Skeletal muscle satellite cell (primary cell): Measurements from ENCODE around the gene PTPRQ.

Experiments used
- H3K27me3 ChIP-seq: 2 replicates; pipeline ENCODE4 v1.7.0; 2013; ENCODE audit warnings: low read length; ENCODE audit not compliant: control insufficient read depth, insufficient read depth
- H3K36me3 ChIP-seq: 2 replicates; pipeline ENCODE4 v1.7.0; 2013; ENCODE audit warnings: mild to moderate bottlenecking, control low read depth, low read length; ENCODE audit not compliant: insufficient read depth
- H3K4me1 ChIP-seq: 2 replicates; pipeline ENCODE4 v1.7.0; 2013; ENCODE audit warnings: low read length; ENCODE audit not compliant: control insufficient read depth, insufficient read depth
- H3K4me2 ChIP-seq: 2 replicates; pipeline ENCODE4 v1.7.0; 2013; ENCODE audit warnings: mild to moderate bottlenecking, low read length
- H3K4me3 ChIP-seq: 2 replicates; pipeline ENCODE4 v1.7.0; 2013; ENCODE audit warnings: low read length
- H3K9ac ChIP-seq: 2 replicates; pipeline ENCODE4 v1.7.0; 2013; ENCODE audit warnings: mild to moderate bottlenecking, low read depth, low read length, moderate library complexity
- H3K9me3 ChIP-seq: replicated peaks from 2 replicates; pipeline ENCODE4 v1.7.0; 2013; ENCODE audit warnings: mild to moderate bottlenecking, control low read depth, low read length

Gene PTPRQ

GRCh38 chr12:80513211-80513610 is 69.2 kb downstream of the PTPRQ start:
- H3K9me3 ChIP-seq: peaks cover 6% of the 10 kb centered on the region
- no peak overlapping the region for H3K4me3 ChIP-seq

GRCh38 chr12:80517655-80518054 is 73.6 kb downstream of the PTPRQ start:
- no peaks in the 10 kb centered on the region for H3K27me3 ChIP-seq
- no peak overlapping the region for H3K9ac ChIP-seq
- H3K36me3 ChIP-seq: no peaks in the 10 kb centered on the region
- H3K4me2 ChIP-seq: no peak overlapping the region
- H3K4me3 ChIP-seq: no peak overlapping the region
- H3K4me1 ChIP-seq: peaks cover 6% of the 10 kb centered on the region
- H3K9me3 ChIP-seq: peaks cover 6% of the 10 kb centered on the region

More at GRCh38 chr12:80513211-80513610, 69.2 kb downstream of the PTPRQ start:
- Histone ChIP-seq H3K4me2 (no peak overlapping the region), H3K4me1 (peaks cover 29% of the 10 kb centered on the region), H3K9ac (no peak overlapping the region), H3K36me3 (no peaks in the 10 kb centered on the region), H3K27me3 (no peaks in the 10 kb centered on the region)

GRCh38 chr12:80531646-80532045 is 87.6 kb downstream of the PTPRQ start:
- no peaks in the 10 kb centered on the region for H3K36me3 ChIP-seq
- H3K4me3 ChIP-seq: no peak overlapping the region
- peak overlapping the region; percentile 15 for H3K9ac ChIP-seq
- no peaks in the 10 kb centered on the region for H3K9me3 ChIP-seq
- no peaks in the 10 kb centered on the region for H3K27me3 ChIP-seq
- peaks cover 7% of the 10 kb centered on the region for H3K4me1 ChIP-seq
- peak overlapping the region; percentile 28 for H3K4me2 ChIP-seq

- no peaks in the 10 kb centered on the region for H3K9me3 ChIP-seq
- H3K4me1 ChIP-seq: no peaks in the 10 kb centered on the region
- no peak overlapping the region for H3K4me2 ChIP-seq
- H3K4me3 ChIP-seq: no peak overlapping the region
- no peaks in the 10 kb centered on the region for H3K27me3 ChIP-seq
- H3K9ac ChIP-seq: no peak overlapping the region
- H3K36me3 ChIP-seq: no peaks in the 10 kb centered on the region
These were observed 95.0 kb downstream of the PTPRQ start for GRCh38 chr12:80539029-80539428.

DNA sequence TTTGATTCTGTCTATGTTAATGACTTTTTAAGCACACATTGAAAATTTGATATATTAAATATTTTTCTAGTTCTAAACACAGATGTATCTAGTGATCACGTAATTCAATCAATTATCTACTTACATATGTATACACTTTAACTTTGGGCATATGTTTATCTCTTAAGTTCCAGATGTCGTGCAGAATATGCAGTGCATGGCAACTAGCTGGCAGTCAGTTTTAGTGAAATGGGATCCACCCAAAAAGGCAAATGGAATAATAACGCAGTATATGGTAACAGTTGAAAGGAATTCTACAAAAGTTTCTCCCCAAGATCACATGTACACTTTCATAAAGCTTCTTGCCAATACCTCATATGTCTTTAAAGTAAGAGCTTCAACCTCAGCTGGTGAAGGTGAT is 105.3 kb downstream of the PTPRQ start:
- H3K9me3 ChIP-seq: no peaks in the 10 kb centered on the region
- H3K4me3 ChIP-seq: no peak overlapping the region
- H3K4me2 ChIP-seq: no peak overlapping the region
- H3K36me3 ChIP-seq: no peaks in the 10 kb centered on the region
- peaks cover 30% of the 10 kb centered on the region for H3K4me1 ChIP-seq
- no peaks in the 10 kb centered on the region for H3K27me3 ChIP-seq
- no peak overlapping the region for H3K9ac ChIP-seq

- Histone ChIP-seq H3K9me3 (no peaks in the 10 kb centered on the region), H3K4me2 (peak overlapping the region; percentile 65), H3K9ac (peak overlapping the region; percentile 76), H3K4me3 (peak overlapping the region; percentile 53), H3K36me3 (no peaks in the 10 kb centered on the region), H3K4me1 (peaks cover 40% of the 10 kb centered on the region), H3K27me3 (no peaks in the 10 kb centered on the region)
These were observed 107.9 kb downstream of the PTPRQ start for GRCh38 chr12:80551897-80552296.

- H3K36me3 ChIP-seq: no peaks in the 10 kb centered on the region
These were observed 109.3 kb downstream of the PTPRQ start for GRCh38 chr12:80553316-80553715.

GRCh38 chr12:80556566-80556965 is 112.5 kb downstream of the PTPRQ start:
- Histone ChIP-seq H3K36me3 (no peaks in the 10 kb centered on the region), H3K9me3 (no peaks in the 10 kb centered on the region), H3K9ac (peak overlapping the region; percentile 19), H3K4me2 (no peak overlapping the region), H3K27me3 (no peaks in the 10 kb centered on the region), H3K4me1 (peaks cover 37% of the 10 kb centered on the region), H3K4me3 (no peak overlapping the region)

More at GRCh38 chr12:80553316-80553715, 109.3 kb downstream of the PTPRQ start:
- no peaks in the 10 kb centered on the region for H3K9me3 ChIP-seq
- H3K27me3 ChIP-seq: no peaks in the 10 kb centered on the region
- no peak overlapping the region for H3K4me3 ChIP-seq
- peaks cover 45% of the 10 kb centered on the region for H3K4me1 ChIP-seq
- peak overlapping the region; percentile 78 for H3K9ac ChIP-seq
- H3K4me2 ChIP-seq: no peak overlapping the region

- H3K4me1 ChIP-seq: peaks cover 19% of the 10 kb centered on the region
- no peaks in the 10 kb centered on the region for H3K9me3 ChIP-seq
- H3K27me3 ChIP-seq: no peaks in the 10 kb centered on the region
- no peak overlapping the region for H3K4me2 ChIP-seq
- H3K36me3 ChIP-seq: no peaks in the 10 kb centered on the region
- H3K4me3 ChIP-seq: no peak overlapping the region
- no peak overlapping the region for H3K9ac ChIP-seq
These were observed 115.7 kb downstream of the PTPRQ start for GRCh38 chr12:80559766-80560165.

- Histone ChIP-seq H3K4me1 (peaks cover 36% of the 10 kb centered on the region), H3K4me2 (no peak overlapping the region), H3K27me3 (no peaks in the 10 kb centered on the region), H3K36me3 (no peaks in the 10 kb centered on the region), H3K9ac (peak overlapping the region; percentile 71), H3K4me3 (no peak overlapping the region), H3K9me3 (no peaks in the 10 kb centered on the region)
These were observed 121.2 kb downstream of the PTPRQ start for GRCh38 chr12:80565271-80565670.

DNA sequence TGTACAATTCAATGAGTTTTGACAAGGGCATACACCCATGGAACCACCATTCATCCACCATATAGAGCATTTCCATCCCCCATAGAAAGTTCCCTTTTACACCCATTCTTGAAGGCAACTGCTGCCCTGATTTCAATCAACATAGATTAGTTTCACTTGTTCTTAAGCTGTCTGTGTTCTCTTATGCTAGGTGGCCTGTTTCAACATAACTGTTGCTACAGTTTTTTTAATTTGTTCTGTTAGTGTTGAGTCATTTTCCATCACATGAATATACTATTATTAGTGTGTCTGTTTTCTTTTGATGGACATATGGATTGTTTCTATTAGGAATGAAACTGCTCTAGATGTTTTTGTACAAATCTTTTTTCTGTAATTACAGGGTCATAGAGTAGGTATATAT is 123.4 kb downstream of the PTPRQ start:
- no peaks in the 10 kb centered on the region for H3K9me3 ChIP-seq
- no peaks in the 10 kb centered on the region for H3K27me3 ChIP-seq
- H3K4me2 ChIP-seq: no peak overlapping the region
- no peaks in the 10 kb centered on the region for H3K36me3 ChIP-seq
- H3K4me3 ChIP-seq: no peak overlapping the region
- H3K4me1 ChIP-seq: peaks cover 36% of the 10 kb centered on the region
- peak overlapping the region; percentile 44 for H3K9ac ChIP-seq

- no peak overlapping the region for H3K4me3 ChIP-seq
- H3K9me3 ChIP-seq: no peaks in the 10 kb centered on the region
- H3K27me3 ChIP-seq: no peaks in the 10 kb centered on the region
- peaks cover 29% of the 10 kb centered on the region for H3K4me1 ChIP-seq
- H3K4me2 ChIP-seq: no peak overlapping the region
- no peaks in the 10 kb centered on the region for H3K36me3 ChIP-seq
- no peak overlapping the region for H3K9ac ChIP-seq
These were observed 132.8 kb downstream of the PTPRQ start for GRCh38 chr12:80576641-80577418.
